NCI-H1417 (cell line): ENCODE results near the gene GLI1.

Experiments
- DNase-seq, 3 experiments: peaks; one replicate each; lab custom pipeline; 2025; lab: John Stamatoyannopoulos, UW

GLI1 gene

DNA sequence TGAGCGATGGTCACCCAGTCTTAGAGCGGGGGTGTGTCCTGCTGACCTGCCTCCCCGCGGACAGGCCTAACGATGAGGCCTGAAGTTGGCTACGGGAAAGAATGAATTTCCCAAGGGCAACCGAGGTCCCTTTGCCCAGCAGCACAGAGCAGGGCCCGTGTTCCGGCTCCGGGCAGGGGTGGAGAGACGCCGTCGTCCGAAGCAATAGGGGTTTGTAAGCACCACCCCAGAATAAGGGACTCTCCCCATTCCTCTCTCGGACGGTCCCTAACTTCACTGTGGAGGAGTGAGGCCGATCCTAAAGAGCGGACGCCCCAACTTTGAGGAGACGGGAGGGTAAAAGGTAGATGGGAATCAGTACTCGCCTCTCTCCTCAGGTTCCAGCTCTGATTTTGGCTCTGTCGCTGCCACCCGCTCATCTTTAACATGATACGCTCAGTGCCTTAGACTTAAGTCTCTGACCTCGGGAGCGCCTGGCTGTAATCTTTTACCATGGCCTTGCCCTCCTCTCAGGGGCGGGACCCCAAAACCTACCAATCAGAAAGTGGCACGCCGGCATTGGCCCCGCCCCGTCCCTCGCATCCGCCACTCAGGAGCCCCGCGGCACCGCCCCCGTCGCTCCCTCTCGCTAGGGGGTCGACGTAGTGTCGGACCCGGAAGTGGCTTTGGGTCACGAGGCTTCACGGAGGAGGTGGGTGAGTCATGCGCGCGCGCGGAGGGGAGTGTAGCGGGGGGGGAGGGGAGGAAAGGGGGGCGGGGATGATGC is 60.7 kb downstream of the GLI1 start, which contains the start of gene DDIT3:
Gene DDIT3 (minus strand): TSS at position 462 of the 766 bp plus-strand sequence. CDS start 3,108 bp downstream, outside the sequence.
- peak; percentile 99 to 100 (median 99) for DNase-seq

DNA sequence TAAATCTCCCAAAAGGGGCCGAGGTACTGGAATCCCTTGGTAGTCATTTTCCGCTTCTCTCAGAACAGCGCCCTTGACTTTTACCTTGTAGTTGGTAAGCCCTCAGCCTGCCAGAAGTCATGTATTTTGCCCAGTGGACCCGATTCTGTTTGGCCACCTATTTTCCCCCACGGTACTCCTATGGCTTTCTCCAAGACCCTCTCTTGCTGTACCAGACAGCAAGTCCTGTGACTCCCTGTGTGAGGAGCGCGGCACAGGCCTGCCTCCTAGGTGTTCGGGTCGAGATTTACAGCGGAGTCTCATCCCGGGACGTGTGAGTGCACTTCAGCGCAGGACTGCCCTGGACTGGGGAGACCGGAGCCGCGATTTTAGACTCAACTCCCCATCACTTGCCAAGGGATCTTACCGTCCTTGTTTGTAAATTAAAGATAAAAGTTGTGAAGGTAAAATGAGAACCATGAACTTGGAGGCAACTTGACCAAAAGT is 62.0 kb downstream of the GLI1 start:
- DNase-seq = peak in 2 of 3 experiments; percentile 48 to 50
